22Rv1 (cell line): Measurements from ENCODE around the gene RTN4RL1.
"Not testable (repeated sequence)": the region's sequence is repeated elsewhere in the genome, so short reads cannot be mapped to it uniquely, and the experiment has no call there.

Experiments
- H3K27ac ChIP-seq: fragments of 450-650 bp; 2 replicates; pipeline ENCODE4 v1.5.1; 2017
- ZFX ChIP-seq: fragments of 450-650 bp; IDR thresholded peaks from 2 replicates; pipeline ENCODE4 v1.6.1; 2017; ENCODE audit warnings: antibody characterized with exemption, borderline replicate concordance
- TF ChIP-seq, protein P1 (sequence below): fragments of 450-650 bp; IDR thresholded peaks from 2 replicates; pipeline ENCODE4 v1.5.1; 2017; ENCODE audit warnings: mild to moderate bottlenecking

The RTN4RL1 gene

DNA sequence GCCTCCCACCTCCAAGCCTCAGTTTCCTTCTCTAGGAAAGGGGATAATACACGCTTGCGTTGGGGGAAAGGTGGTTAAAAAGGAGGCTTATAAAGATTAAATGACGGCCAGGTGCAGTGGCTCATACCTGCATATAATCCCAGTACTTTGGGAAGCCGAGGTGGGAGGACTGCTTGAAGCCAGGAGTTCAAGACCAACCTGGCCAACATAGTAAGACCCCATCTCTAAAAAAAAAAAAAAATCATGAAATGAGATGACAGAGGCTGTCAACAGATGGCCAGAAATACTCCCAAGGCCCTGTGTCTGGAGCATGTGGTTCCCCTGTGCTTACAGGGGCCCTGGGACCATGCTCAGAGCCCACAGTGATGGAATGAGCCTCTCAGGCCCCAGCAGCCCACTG lies 30.4 kb downstream of the RTN4RL1 start:
- no peak for TF ChIP-seq ZFX
- TF ChIP-seq, protein P1, sequence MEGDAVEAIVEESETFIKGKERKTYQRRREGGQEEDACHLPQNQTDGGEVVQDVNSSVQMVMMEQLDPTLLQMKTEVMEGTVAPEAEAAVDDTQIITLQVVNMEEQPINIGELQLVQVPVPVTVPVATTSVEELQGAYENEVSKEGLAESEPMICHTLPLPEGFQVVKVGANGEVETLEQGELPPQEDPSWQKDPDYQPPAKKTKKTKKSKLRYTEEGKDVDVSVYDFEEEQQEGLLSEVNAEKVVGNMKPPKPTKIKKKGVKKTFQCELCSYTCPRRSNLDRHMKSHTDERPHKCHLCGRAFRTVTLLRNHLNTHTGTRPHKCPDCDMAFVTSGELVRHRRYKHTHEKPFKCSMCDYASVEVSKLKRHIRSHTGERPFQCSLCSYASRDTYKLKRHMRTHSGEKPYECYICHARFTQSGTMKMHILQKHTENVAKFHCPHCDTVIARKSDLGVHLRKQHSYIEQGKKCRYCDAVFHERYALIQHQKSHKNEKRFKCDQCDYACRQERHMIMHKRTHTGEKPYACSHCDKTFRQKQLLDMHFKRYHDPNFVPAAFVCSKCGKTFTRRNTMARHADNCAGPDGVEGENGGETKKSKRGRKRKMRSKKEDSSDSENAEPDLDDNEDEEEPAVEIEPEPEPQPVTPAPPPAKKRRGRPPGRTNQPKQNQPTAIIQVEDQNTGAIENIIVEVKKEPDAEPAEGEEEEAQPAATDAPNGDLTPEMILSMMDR, result no peak
- no peak overlapping the region for H3K27ac ChIP-seq

DNA sequence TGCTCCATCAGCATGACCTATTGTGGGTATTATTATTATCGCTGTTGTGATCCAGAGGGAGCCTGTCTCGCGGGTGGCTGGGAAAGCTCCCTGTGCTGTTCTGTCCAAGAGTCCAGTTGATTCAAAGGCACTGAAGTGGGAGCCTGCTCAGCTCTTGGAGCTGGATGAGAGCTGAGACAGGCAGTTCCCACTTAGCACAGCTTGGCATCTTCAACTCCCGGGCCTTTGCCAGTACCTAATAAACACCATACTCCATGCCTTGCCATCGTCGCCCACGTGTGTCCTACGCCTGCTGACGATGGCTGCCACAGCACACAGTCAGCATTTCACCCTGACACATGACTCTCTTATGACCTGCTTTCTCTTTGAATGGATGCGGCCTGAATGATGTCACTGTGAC lies 32.6 kb downstream of the RTN4RL1 start:
- no peak overlapping the region for H3K27ac ChIP-seq

DNA sequence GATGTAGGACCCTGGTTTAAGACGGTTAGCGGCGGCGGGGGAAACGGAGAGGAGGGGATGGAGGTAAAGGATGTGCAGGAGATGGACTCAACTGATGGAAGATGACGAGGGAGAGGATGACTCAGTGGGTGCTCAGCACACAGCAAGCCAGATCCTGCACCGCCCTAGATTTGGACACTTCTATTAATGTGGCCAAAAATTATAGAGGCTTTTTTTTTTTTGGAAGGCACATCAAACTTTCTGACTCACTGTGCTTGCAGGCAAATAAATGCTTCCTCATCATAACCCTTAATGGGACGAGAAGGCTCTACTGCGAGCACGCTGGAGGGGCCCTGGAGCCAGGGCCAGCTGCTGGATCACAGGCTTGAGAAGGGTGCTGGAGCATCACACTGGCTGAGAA lies 36.0 kb downstream of the RTN4RL1 start:
- no peak overlapping the region for H3K27ac ChIP-seq
- no peak for TF ChIP-seq ZFX
- TF ChIP-seq, protein P1, result no peak

More for the DNA sequence above, 32.6 kb downstream of the RTN4RL1 start:
- no peak for TF ChIP-seq ZFX
- TF ChIP-seq, protein P1, result no peak

DNA sequence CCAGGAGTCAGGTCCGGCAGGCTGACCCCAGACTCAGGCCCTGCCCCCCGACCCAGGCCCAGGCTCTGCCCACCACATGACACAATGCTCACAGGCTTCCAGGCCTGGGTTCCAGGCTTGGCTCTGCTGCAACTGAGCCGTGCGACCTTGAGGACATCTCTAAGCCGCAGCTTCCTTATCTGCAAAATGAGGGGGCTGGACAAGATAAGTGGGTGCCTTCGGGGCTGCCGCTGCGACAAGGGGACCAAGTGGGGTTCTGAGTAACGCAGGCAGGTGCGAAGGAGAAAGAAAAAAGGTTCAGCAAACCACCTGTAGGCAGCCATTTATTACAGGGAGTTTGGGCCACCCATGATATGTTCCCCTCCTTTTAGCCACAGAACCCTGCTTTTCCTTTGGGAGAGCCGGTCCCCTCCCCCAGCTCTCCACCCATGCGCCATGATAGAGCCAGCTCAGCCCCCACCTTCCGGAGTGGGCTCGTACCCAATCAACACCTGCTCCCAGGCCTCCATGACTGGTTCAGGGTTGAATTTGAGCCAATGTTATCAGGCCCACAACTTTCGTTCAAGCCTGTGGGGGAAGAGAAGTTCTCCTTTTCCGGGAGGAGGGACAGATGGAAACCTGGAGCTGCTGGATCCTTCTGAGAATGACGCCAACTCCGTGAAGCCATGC lies 38.2 kb downstream of the RTN4RL1 start:
- TF ChIP-seq, protein P1, result no peak
- TF ChIP-seq ZFX, result no peak
- no peak overlapping the region for H3K27ac ChIP-seq

DNA sequence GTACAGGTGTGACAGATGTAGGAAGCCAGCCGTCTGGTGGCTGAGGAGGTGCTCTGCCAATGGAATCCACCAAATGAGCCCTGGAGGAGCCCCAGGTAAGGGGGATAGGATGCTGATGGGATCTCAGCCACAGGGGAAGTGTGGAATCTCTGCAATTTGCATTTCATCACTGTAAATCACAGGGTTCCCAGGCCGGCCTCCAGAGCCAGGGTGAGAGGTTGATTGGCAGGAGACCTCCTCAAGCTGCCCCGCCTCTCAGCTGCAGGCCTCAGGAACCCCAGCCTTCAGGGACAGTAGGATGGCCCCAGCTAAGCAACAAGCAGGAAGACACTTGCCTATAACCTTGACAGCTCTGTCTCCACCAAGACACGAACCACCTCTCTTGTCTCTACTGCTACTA lies 39.4 kb downstream of the RTN4RL1 start:
- no peak overlapping the region for H3K27ac ChIP-seq
- TF ChIP-seq, protein P1, result no peak
- TF ChIP-seq ZFX, result no peak

DNA sequence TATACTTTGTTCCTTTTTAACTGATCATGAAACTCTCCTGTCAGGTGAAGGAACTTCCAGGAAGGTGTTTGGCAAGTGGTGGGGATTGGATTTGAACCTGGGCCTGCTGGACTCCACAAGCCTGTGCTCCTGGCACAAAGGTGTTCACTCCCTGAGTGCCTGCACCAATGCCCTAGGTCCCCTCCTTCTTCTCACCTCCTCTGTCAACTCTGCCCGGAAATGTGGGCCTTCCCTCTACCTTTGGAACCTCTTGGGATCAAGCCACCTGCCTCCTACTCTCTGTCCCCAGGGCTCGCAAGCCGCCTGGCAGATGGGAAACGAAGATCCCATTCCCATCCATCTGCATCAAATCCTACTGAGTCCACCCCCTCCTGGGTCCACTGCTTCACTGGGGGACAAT lies 40.0 kb downstream of the RTN4RL1 start:
- TF ChIP-seq, protein P1, result no peak
- no peak for TF ChIP-seq ZFX
- H3K27ac ChIP-seq, result no peak overlapping the region

DNA sequence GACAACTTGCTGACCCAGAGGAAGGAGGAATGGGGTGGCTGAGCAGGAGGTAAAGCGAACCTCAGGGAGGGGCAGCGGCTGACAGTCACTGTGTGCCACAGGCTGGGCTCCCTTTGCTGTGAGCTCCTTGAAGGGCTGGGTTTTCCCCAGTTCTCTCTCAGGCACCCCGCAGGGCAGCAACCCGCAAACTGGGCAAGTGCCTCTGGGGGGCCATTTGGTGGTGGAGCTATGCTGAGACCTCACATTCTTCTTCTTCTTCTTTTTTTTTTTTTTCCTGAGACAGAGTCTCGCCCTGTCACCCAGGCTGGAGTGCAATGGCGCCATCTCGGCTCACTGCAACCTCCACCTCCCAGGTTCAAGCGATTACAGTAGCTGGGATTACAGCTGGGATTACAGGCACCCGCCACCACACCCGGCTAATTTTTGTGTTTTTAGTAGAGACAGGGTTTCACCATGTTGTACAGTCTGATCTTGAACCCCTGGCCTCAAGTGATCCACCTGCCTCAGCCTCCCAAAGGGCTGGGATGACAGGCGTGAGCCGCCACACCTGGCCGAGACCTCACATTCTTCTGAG lies 42.3 kb downstream of the RTN4RL1 start:
- not testable (repeated sequence) for H3K27ac ChIP-seq
